GM12878 (cell line): ENCODE measurements around the gene NOL3. TPM values are rescaled to one million over a fixed set of nuclear protein-coding genes. Genes with fewer than 3 reads are reported as not detected.

ENCODE experiments used
- ATAC-seq: fragments of 200-7000 bp; cut with Tn5 transposase; 3 replicates; pipeline ENCODE4 v1.9.1; 2020; ENCODE audit warnings: mild to moderate bottlenecking, moderate library complexity
- BruUV-seq: library from RNA; stranded (reverse); fragments of 400-500 nt; replicated peaks from 2 replicates; lab custom pipeline; 2021; lab: Mats Ljungman, UMichigan
- CTCF ChIA-PET: fragments of 300-600 bp; sonication (Branson Sonifier 250); formaldehyde crosslinking; extraction: SDS; loops from one replicate; lab custom pipeline; 2021; ENCODE audit warnings: inconsistent platforms; lab: Yijun Ruan, JAX
- POLR2A ChIA-PET: fragments of 350-600 bp; formaldehyde crosslinking; extraction: SDS; loops from one replicate; lab custom pipeline; 2021; ENCODE audit warnings: inconsistent platforms; lab: Charles Lee
- RAD21 ChIA-PET: fragments of 300-600 bp; sonication (Branson Sonifier 250); formaldehyde crosslinking; loops from one replicate; lab custom pipeline; 2023; ENCODE audit warnings: antibody characterized with exemption; ENCODE audit not compliant: unreplicated experiment; lab: Charles Lee
- SMC1A ChIA-PET: fragments of 300-600 bp; sonication (Branson Sonifier 250); formaldehyde crosslinking; loops from one replicate; lab custom pipeline; 2023; ENCODE audit not compliant: unreplicated experiment, uncharacterized antibody; lab: Charles Lee
- DNase-seq: peaks from one replicate; pipeline ENCODE4 v3.0.0-alpha.2; 2011; ENCODE audit warnings: low read depth, low spot score
- FAIRE-seq: peaks from 3 replicates; lab custom pipeline; 2011; peaks lifted over from hg19 to GRCh38; lab: Jason Lieb, UNC
- H2AFZ ChIP-seq: 2 replicates; pipeline ENCODE4 v1.6.0; 2011; ENCODE audit warnings: low read depth, low read length, control low read depth; ENCODE audit not compliant: control insufficient read depth
- H3K27ac ChIP-seq: 2 replicates; pipeline ENCODE4 v1.5.1; 2011; ENCODE audit warnings: control low read depth; ENCODE audit not compliant: control insufficient read depth, insufficient read depth
- H3K27me3 ChIP-seq, 2 experiments: replicated peaks in 1 of 2; 2 replicates each; pipeline versions ENCODE4 v1.6.0 to v1.6.1; 2011; ENCODE audit warnings: low read length in 1 of 2; ENCODE audit not compliant: control insufficient read depth in 2 of 2, insufficient read depth in 2 of 2
- H3K36me3 ChIP-seq, 2 experiments: 2 replicates each; pipeline ENCODE4 v1.5.1; 2011; ENCODE audit warnings: low read length in 1 of 2; ENCODE audit not compliant: control insufficient read depth in 2 of 2, insufficient read depth in 2 of 2
- H3K4me1 ChIP-seq: 2 replicates; pipeline ENCODE4 v1.6.1; 2011; ENCODE audit warnings: mild to moderate bottlenecking, low read length, moderate library complexity, mixed read lengths; ENCODE audit not compliant: control insufficient read depth, insufficient read depth
- H3K4me2 ChIP-seq: 2 replicates; pipeline ENCODE4 v1.6.0; 2011; ENCODE audit warnings: control low read depth; ENCODE audit not compliant: control insufficient read depth, insufficient read depth
- H3K4me3 ChIP-seq: fragments of 200-600 bp; sonication (generic); 2 replicates; pipeline ENCODE4 v1.5.1; 2016
- H3K79me2 ChIP-seq: 2 replicates; pipeline ENCODE4 v1.6.0; 2011; ENCODE audit warnings: low read length; ENCODE audit not compliant: control insufficient read depth, insufficient read depth
- H3K9ac ChIP-seq: 2 replicates; pipeline ENCODE4 v1.8.0; 2011; ENCODE audit warnings: low read length, control low read depth, mixed read lengths; ENCODE audit not compliant: control insufficient read depth, insufficient read depth
- H3K9me3 ChIP-seq: replicated peaks from 3 replicates; pipeline ENCODE4 v1.5.1; 2011; ENCODE audit warnings: mild to moderate bottlenecking, low read length; ENCODE audit not compliant: control insufficient read depth, insufficient read depth
- H4K20me1 ChIP-seq: 2 replicates; pipeline ENCODE4 v1.6.0; 2011; ENCODE audit not compliant: control insufficient read depth, insufficient read depth
- BACH1 ChIP-seq: fragments of 450-650 bp; IDR thresholded peaks from 2 replicates; pipeline ENCODE4 v1.6.1; 2017; ENCODE audit warnings: mild to moderate bottlenecking, borderline replicate concordance
- BHLHE40 ChIP-seq, 2 experiments: fragments of 450-650 bp in 1 of 2; IDR thresholded peaks; 2 replicates each; pipeline ENCODE4 v1.6.1; 2011 to 2017; ENCODE audit warnings: low read depth in 2 of 2, borderline replicate concordance in 1 of 2, improper control_type of control experiment in 1 of 2, low read length in 1 of 2, mild to moderate bottlenecking in 1 of 2
- CEBPB ChIP-seq, 2 experiments: fragments of 150-350 bp in 1 of 2; IDR thresholded peaks; 2 replicates each; pipeline ENCODE4 v1.6.1; 2012 to 2014; ENCODE audit warnings: low read depth in 2 of 2, low read length in 2 of 2, borderline replicate concordance in 1 of 2, inconsistent platforms in 1 of 2
- CREM ChIP-seq: IDR thresholded peaks from 2 replicates; pipeline ENCODE4 v1.6.1; 2014; ENCODE audit warnings: antibody characterized with exemption, low read depth
- DPF2 ChIP-seq: fragments of 450-650 bp; IDR thresholded peaks from 2 replicates; pipeline ENCODE4 v1.6.1; 2017; ENCODE audit warnings: mild to moderate bottlenecking
- EGR1 ChIP-seq, 2 experiments: IDR thresholded peaks; 1 replicate in 1 of 2; 2 replicates in 1 of 2; pipeline ENCODE4 v1.6.1; 2011 to 2012; ENCODE audit warnings: low read depth in 2 of 2, low read length in 2 of 2, borderline replicate concordance in 1 of 2, mild to moderate bottlenecking in 1 of 2, moderate library complexity in 1 of 2
- ETV6 ChIP-seq, 2 experiments: fragments of 450-650 bp in 1 of 2; IDR thresholded peaks in 1 of 2; conservative IDR thresholded peaks in 1 of 2; 2 replicates each; pipeline ENCODE4 v1.6.1; 2014; ENCODE audit warnings: antibody characterized with exemption in 1 of 2, borderline replicate concordance in 1 of 2, low read depth in 1 of 2, mild to moderate bottlenecking in 1 of 2, moderate library complexity in 1 of 2
- IKZF1 ChIP-seq: fragments of 450-650 bp; conservative IDR thresholded peaks from 2 replicates; pipeline ENCODE4 v1.6.1; 2017; ENCODE audit warnings: antibody characterized with exemption, mild to moderate bottlenecking
- IKZF2 ChIP-seq, 2 experiments: fragments of 450-650 bp; IDR thresholded peaks; 2 replicates each; pipeline ENCODE4 v1.6.1; 2017; ENCODE audit warnings: mild to moderate bottlenecking in 2 of 2, moderate library complexity in 2 of 2
- IRF4 ChIP-seq: IDR thresholded peaks from 2 replicates; pipeline ENCODE4 v1.6.1; 2011; ENCODE audit warnings: low read depth, low read length
- POLR2A ChIP-seq: IDR thresholded peaks from 2 replicates; pipeline ENCODE4 v1.6.1; 2011; ENCODE audit warnings: low read depth, mild to moderate bottlenecking, low read length
- RUNX3 ChIP-seq: IDR thresholded peaks from 2 replicates; pipeline ENCODE4 v1.6.1; 2012; ENCODE audit warnings: low read length, inconsistent platforms
- SMC3 ChIP-seq: IDR thresholded peaks from 2 replicates; pipeline ENCODE4 v1.6.1; 2011; ENCODE audit warnings: low read length, improper control_type of control experiment, borderline replicate concordance
- ZNF217 ChIP-seq: fragments of 450-650 bp; IDR thresholded peaks from 2 replicates; pipeline ENCODE4 v1.6.1; 2017; ENCODE audit warnings: antibody characterized with exemption, mild to moderate bottlenecking
- WGBS: methylation state at CpG from one replicate; pipeline ENCODE4 v1.1.6; 2016; ENCODE audit warnings: low lambda C conversion rate; ENCODE audit not compliant: insufficient replicate concordance, insufficient coverage; ENCODE audit errors: missing lambda C conversion rate; 5-methylcytosine and 5-hydroxymethylcytosine counted together
- in situ Hi-C: fragments of 300-500 bp; cut with MboI; formaldehyde crosslinking; loops from 9 replicates; pipeline ENCODE4 v1.14.3; 2018; ENCODE audit warnings: mixed read lengths
- intact Hi-C: fragments of 100-400 bp; cut with micrococcal nuclease; formaldehyde crosslinking; loops from one replicate; pipeline ENCODE4 v1.14.2; 2022; ENCODE audit not compliant: unreplicated experiment
- polyA plus RNA-seq, 11 experiments: library from polyadenylated mRNA; depleted of rRNA in 4 of 11; unstranded in 6 of 11; stranded (reverse) in 5 of 11; fragments of >200 nt; fragmentation: Nextera tagmentation in 4 of 11; fragmentation: Illumina TruSeq in 1 of 11; extraction: Ambion mirVana in 4 of 11; extraction: Trizol in 1 of 11; gene quantifications; 1 replicate in 1 of 11; 2 replicates in 10 of 11; pipeline versions ENCODE4 v1.2.1 to v1.2.3, GENCODE V29; 2011 to 2016; ENCODE audit warnings: inconsistent platforms in 2 of 11, missing spikeins in 2 of 11, low read depth in 1 of 11
- total RNA-seq, 4 experiments: library from RNA; depleted of rRNA in 3 of 4; stranded (reverse); fragments of >200 nt in 3 of 4; fragmentation: Illumina TruSeq in 1 of 4; extraction: Trizol in 1 of 4; gene quantifications; 2 replicates each; pipeline versions ENCODE4 v1.2.1 to v1.2.3, GENCODE V29; 2013 to 2021

Gene NOL3
- total and polyA plus RNA-seq, 10 of the 15 experiments (the other 5 are each of a cell fraction or from before 2014, with no cell fraction given) = 0.31 to 18.4 (median 2.7) TPM

GRCh38 chr16:67176662-67177061 is 6.3 kb downstream of the NOL3 start:
- Histone ChIP-seq H4K20me1 (no peaks in the 10 kb centered on the region; the same call in 1 of the 2 replicates), H3K4me1 (peaks cover 28% of the 10 kb centered on the region), H3K9me3 (no peaks in the 10 kb centered on the region), H3K27ac (no peak overlapping the region), H3K36me3 (no peaks in the 10 kb centered on the region), H3K79me2 (no peaks in the 10 kb centered on the region), H2AFZ (no peak overlapping the region), H3K27me3 (no peaks in the 10 kb centered on the region), H3K4me2 (no peak overlapping the region), H3K4me3 (no peak overlapping the region), H3K9ac (no peak overlapping the region)
- ATAC-seq (no peak), DNase-seq (no peak), FAIRE-seq (no peak)
- in situ Hi-C loops = no loop called here
- intact Hi-C loops = no loop called here
- WGBS = 79% methylated on average over 12 of the region's 12 CpGs
- TF ChIP-seq IRF4 = no peak
- TF ChIP-seq POLR2A = 0 out of 2 replicates have a peak, but pooled peaks have one; percentile 21
- no peak for TF ChIP-seq SMC3
- no peak for TF ChIP-seq DPF2
- ChIA-PET RAD21 (no interaction called here), CTCF (interaction anchor here (1.6 to 5.3 kb wide), 3 partner anchors 9 to 159 kb away, joined by 7 to 36 read pairs (median 14); partner anchors contain the start of genes FBXL8 and TRADD), SMC1A (interaction anchor here (1.2 to 2.1 kb wide), 2 partner anchors 13 to 159 kb away, joined by 4 to 10 read pairs; no protein-coding TSS in a partner anchor), POLR2A (interaction anchor here (0.5 to 10.9 kb wide), 4 partner anchors 16 to 73 kb away, joined by 3 to 137 read pairs (median 4); partner anchors contain the start of genes FBXL8, HSF4 and TRADD)
- BruUV-seq = no TSS peak

GRCh38 chr16:67177743-67178699 is 7.7 kb downstream of the NOL3 start:
- H3K4me2 ChIP-seq = peak overlapping the region; percentile 97
- peaks cover 2% of the 10 kb centered on the region for H3K79me2 ChIP-seq
- H3K9ac ChIP-seq = no peak overlapping the region
- peak overlapping the region; percentile 29; the same call in 1 of the 2 replicates for H2AFZ ChIP-seq
- no TSS peak for BruUV-seq
- no peaks in the 10 kb centered on the region; the same call in 1 of the 2 replicates for H4K20me1 ChIP-seq
- RAD21 ChIA-PET = interaction anchor here (1.1 kb wide), 1 partner anchor 15 kb away, joined by 3 read pairs; no protein-coding TSS in a partner anchor
- 13% methylated on average over 48 of the region's 73 CpGs for WGBS
- H3K27me3 ChIP-seq = no peaks in the 10 kb centered on the region
- in situ Hi-C loops (no loop called here), intact Hi-C loops (no loop called here)
- CTCF ChIA-PET = interaction anchor here (1.6 to 5.3 kb wide), 3 partner anchors 18 to 160 kb away, joined by 7 to 36 read pairs (median 8); partner anchors contain the start of genes FBXL8 and TRADD
- SMC1A ChIA-PET = interaction anchor here (2.1 kb wide), 1 partner anchor 15 kb away, joined by 10 read pairs; no protein-coding TSS in a partner anchor
- H3K9me3 ChIP-seq = no peaks in the 10 kb centered on the region
- ATAC-seq = peak; percentile 43
- no peak for DNase-seq
- H3K4me3 ChIP-seq = peak overlapping the region; percentile 55; the same call in 1 of the 2 replicates
- H3K36me3 ChIP-seq = no peaks in the 10 kb centered on the region
- H3K27ac ChIP-seq = no peak overlapping the region
- no peak for FAIRE-seq
- H3K4me1 ChIP-seq = peaks cover 28% of the 10 kb centered on the region
- POLR2A ChIA-PET = interaction anchor here (0.6 to 10.9 kb wide), 3 partner anchors 11 to 149 kb away, joined by 3 to 137 read pairs (median 3); partner anchors contain the start of genes FBXL8, HSF4 and TRADD
- TF ChIP-seq BHLHE40 (IDR thresholded peaks at IDR 0.05; ENCODE audit: borderline replicate concordance in 1 of 2, low read depth in 2 of 2, low read length in 1 of 2) (peak in 1 of 2 experiments; percentile 35; a peak in 1 of 4 replicates), ZNF217 (no peak), IKZF1 (peak; percentile 28), ETV6 (conservative IDR thresholded peaks at IDR 0.05 in 1 of 2, IDR thresholded peaks at IDR 0.05 in 1 of 2; ENCODE audit: borderline replicate concordance in 1 of 2, low read depth in 1 of 2) (no peak), RUNX3 (no peak), IKZF2 (IDR thresholded peaks at IDR 0.05) (no peak), EGR1 (IDR thresholded peaks at IDR 0.05; ENCODE audit: borderline replicate concordance in 1 of 2, low read depth in 2 of 2, low read length in 2 of 2) (peak in 1 of 2 experiments; percentile 49; a peak in 1 of 3 replicates), BACH1 (peak; percentile 44; the same call in 1 of the 2 replicates), CEBPB (IDR thresholded peaks at IDR 0.05; ENCODE audit: borderline replicate concordance in 1 of 2, low read depth in 2 of 2, low read length in 2 of 2) (no peak), CREM (no peak)
